GM12878 (cell line): Measurements from ENCODE around the gene KPNA3.

Experiments
- EGR1 ChIP-seq, 2 experiments: IDR thresholded peaks; 1 replicate in 1 of 2; 2 replicates in 1 of 2; pipeline ENCODE4 v1.6.1; 2011 to 2012; ENCODE audit warnings: low read depth in 2 of 2, low read length in 2 of 2, borderline replicate concordance in 1 of 2, mild to moderate bottlenecking in 1 of 2, moderate library complexity in 1 of 2
- EZH2 ChIP-seq: IDR thresholded peaks from 2 replicates; pipeline ENCODE4 v1.6.1; 2012; ENCODE audit warnings: low read depth, mild to moderate bottlenecking, control low read depth, inconsistent platforms, low read length, borderline replicate concordance; ENCODE audit not compliant: control insufficient read depth
- HDGF ChIP-seq: fragments of 450-650 bp; IDR thresholded peaks from 2 replicates; pipeline ENCODE4 v1.6.1; 2016; ENCODE audit warnings: antibody characterized with exemption
- NFYB ChIP-seq: IDR thresholded peaks from 2 replicates; pipeline ENCODE4 v1.6.1; 2011; ENCODE audit warnings: low read depth, mild to moderate bottlenecking, low read length, improper control_type of control experiment, moderate library complexity; ENCODE audit not compliant: insufficient read depth
- RBBP5 ChIP-seq: fragments of 200-600 bp; sonication (generic); conservative IDR thresholded peaks from 2 replicates; pipeline ENCODE4 v1.6.1; 2016
- SIN3A ChIP-seq: IDR thresholded peaks from 2 replicates; pipeline ENCODE4 v1.6.1; 2012; ENCODE audit warnings: low read depth, low read length, improper control_type of control experiment
- TF ChIP-seq, protein P1 (sequence below), 3 experiments: IDR thresholded peaks in 2 of 3; conservative IDR thresholded peaks in 1 of 3; 2 replicates each; pipeline ENCODE4 v1.5.1; 2011; ENCODE audit warnings: low read depth in 3 of 3, low read length in 3 of 3, mild to moderate bottlenecking in 3 of 3, control low read depth in 2 of 3, moderate library complexity in 2 of 3, inconsistent platforms in 1 of 3, mixed read lengths in 1 of 3; ENCODE audit not compliant: control insufficient read depth in 2 of 3, insufficient read depth in 1 of 3; ENCODE audit errors: extremely low read depth in 1 of 3

DNA sequence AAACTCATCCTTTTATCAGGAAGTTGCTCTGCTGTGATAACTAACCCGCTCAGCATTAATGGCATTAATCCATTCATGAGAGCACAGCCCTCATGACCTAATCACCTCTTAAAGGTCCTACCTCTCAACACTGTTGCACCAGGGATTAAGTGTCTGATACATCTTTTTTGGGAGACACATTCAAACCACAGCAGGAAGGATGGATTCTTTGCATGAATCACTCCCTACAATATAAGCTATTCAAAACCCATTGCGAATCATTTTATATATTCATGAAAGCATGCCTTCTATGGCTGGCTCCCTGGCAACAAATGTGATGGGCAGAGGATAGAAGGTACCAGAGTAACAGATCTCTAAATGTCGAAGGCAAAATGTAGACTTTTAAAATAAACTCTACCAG lies 136.6 kb downstream of the KPNA3 start:
- no peak for TF ChIP-seq RBBP5
- TF ChIP-seq SIN3A, result no peak
- TF ChIP-seq EZH2, result no peak
- no peak for TF ChIP-seq HDGF
- TF ChIP-seq NFYB, result no peak
- TF ChIP-seq, protein P1, sequence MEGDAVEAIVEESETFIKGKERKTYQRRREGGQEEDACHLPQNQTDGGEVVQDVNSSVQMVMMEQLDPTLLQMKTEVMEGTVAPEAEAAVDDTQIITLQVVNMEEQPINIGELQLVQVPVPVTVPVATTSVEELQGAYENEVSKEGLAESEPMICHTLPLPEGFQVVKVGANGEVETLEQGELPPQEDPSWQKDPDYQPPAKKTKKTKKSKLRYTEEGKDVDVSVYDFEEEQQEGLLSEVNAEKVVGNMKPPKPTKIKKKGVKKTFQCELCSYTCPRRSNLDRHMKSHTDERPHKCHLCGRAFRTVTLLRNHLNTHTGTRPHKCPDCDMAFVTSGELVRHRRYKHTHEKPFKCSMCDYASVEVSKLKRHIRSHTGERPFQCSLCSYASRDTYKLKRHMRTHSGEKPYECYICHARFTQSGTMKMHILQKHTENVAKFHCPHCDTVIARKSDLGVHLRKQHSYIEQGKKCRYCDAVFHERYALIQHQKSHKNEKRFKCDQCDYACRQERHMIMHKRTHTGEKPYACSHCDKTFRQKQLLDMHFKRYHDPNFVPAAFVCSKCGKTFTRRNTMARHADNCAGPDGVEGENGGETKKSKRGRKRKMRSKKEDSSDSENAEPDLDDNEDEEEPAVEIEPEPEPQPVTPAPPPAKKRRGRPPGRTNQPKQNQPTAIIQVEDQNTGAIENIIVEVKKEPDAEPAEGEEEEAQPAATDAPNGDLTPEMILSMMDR (IDR thresholded peaks at IDR 0.05 in 2 of 3, conservative IDR thresholded peaks at IDR 0.05 in 1 of 3; ENCODE audit: control insufficient read depth in 2 of 3, extremely low read depth in 1 of 3, insufficient read depth in 1 of 3, low read depth in 3 of 3, low read length in 3 of 3), result no peak
- no peak for TF ChIP-seq EGR1 (IDR thresholded peaks at IDR 0.05; ENCODE audit: borderline replicate concordance in 1 of 2, low read depth in 2 of 2, low read length in 2 of 2)
